Ascending aorta (tissue), 2 donors: Measurements from ENCODE around the gene CD274. TPM values are rescaled to one million over a fixed set of nuclear protein-coding genes. Genes with fewer than 3 reads are reported as not detected.
A peak's percentile ranks its signal among the peaks of the same experiment; 100 is the strongest.
"Not testable (repeated sequence)": the region's sequence is repeated elsewhere in the genome, so short reads cannot be mapped to it uniquely, and the experiment has no call there.

Experiments used
- DNase-seq, 2 donors: peaks; one replicate each; pipeline ENCODE4 v3.0.0-alpha.2; 2019; ENCODE audit warnings: low spot score in 2 of 2
- H3K27ac ChIP-seq, 2 donors: fragments of 200-600 bp; sonication (generic); one replicate each; pipeline ENCODE4 v1.5.1; 2016 to 2017; ENCODE audit warnings: mild to moderate bottlenecking in 1 of 2
- H3K27me3 ChIP-seq: fragments of 200-600 bp; sonication (generic); one replicate; pipeline ENCODE4 v1.5.1; 2017
- H3K36me3 ChIP-seq, 2 donors: fragments of 200-600 bp; sonication (generic); one replicate each; pipeline ENCODE4 v1.5.1; 2016
- H3K4me1 ChIP-seq, 2 donors: fragments of 200-600 bp; sonication (generic); one replicate each; pipeline ENCODE4 v1.5.1; 2016 to 2017; ENCODE audit warnings: mild to moderate bottlenecking in 1 of 2
- H3K4me3 ChIP-seq, 2 donors: fragments of 200-600 bp; sonication (generic); one replicate each; pipeline ENCODE4 v1.5.1; 2016 to 2017; ENCODE audit warnings: mild to moderate bottlenecking in 1 of 2
- H3K9me3 ChIP-seq, 2 donors: fragments of 200-600 bp; sonication (generic); one replicate each; pipeline ENCODE4 v1.5.1; 2016
- CTCF ChIP-seq, 3 experiments: fragments of 200-600 bp in 2 of 3; fragments of 450-650 bp in 1 of 3; sonication (generic) in 2 of 3; IDR thresholded peaks; one replicate each; pipeline ENCODE4 v1.5.1; 2016 to 2019; ENCODE audit warnings: antibody characterized with exemption in 3 of 3, mild to moderate bottlenecking in 1 of 3, moderate library complexity in 1 of 3
- intact Hi-C: fragments of 100-400 bp; cut with DNase I; formaldehyde crosslinking; loops from one replicate; pipeline ENCODE4 v1.15.1; 2023
- total RNA-seq: library from RNA; depleted of rRNA; stranded (reverse); fragments of >200 nt; gene quantifications from one replicate; pipeline ENCODE4 v1.1.0, GENCODE V29; 2016

The CD274 gene
- total RNA-seq, 1 donor from 2014 or later, result 23.8 TPM

GRCh38 chr9:5492965-5493678 is 42.8 kb downstream of the CD274 start:
- H3K4me3 ChIP-seq, result no peak overlapping the region
- H3K9me3 ChIP-seq, result no peaks in the 10 kb centered on the region
- no peak for DNase-seq
- no peaks in the 10 kb centered on the region for H3K27me3 ChIP-seq
- no peaks in the 10 kb centered on the region for H3K4me1 ChIP-seq
- no peak overlapping the region for H3K27ac ChIP-seq
- intact Hi-C loops, result no loop called here
- no peak for TF ChIP-seq CTCF (IDR thresholded peaks at IDR 0.05)
- no peaks in the 10 kb centered on the region for H3K36me3 ChIP-seq

DNA sequence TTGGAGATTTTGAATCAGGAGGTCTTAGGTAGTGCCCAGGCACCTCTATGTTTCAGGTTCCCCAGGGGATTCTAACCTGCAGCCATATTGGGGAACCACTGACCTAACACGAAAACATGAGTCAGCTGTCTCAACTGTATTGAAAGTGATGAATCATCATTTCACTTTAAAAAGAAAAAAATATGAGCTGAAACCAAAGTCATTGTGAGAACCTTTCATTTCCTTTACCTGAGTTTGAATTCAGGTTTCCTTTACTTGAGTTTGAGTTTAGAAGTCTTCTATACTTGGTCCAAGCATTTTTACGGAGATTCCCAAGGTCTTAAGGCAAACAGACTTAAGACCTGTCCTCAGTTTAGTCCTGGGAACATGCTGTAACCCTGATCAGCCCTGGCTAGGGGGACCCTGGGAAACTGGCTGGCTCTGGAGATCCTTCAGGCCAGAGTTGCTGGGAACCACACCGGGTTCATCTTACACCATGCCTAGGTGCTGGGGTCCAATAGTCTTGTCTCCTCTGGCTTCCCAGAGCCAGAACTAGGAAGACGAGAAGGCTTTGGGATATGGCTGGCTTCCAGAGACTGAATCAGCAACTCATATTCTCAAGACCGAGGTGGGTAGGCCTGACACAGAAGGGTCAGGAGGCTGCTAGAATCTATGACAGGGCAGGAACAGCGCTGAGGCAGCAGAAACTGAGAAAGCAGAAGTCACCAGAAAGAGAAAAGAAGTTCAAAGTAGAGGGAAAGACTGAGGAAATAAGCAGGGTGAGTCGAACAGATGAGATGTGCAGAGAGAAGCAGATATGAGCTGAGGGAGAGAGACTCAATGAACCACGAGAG is 43.6 kb downstream of the CD274 start:
- no peaks in the 10 kb centered on the region for H3K27me3 ChIP-seq
- intact Hi-C loops, result no loop called here
- H3K4me3 ChIP-seq, result no peak overlapping the region
- H3K36me3 ChIP-seq, result no peaks in the 10 kb centered on the region
- H3K27ac ChIP-seq, result peak overlapping the region in 1 of 2 donors; percentile 48
- no peaks in the 10 kb centered on the region for H3K4me1 ChIP-seq
- TF ChIP-seq CTCF (IDR thresholded peaks at IDR 0.05), result no peak
- no peaks in the 10 kb centered on the region for H3K9me3 ChIP-seq
- DNase-seq, result peak in 1 of 2 donors; percentile 71

GRCh38 chr9:5494765-5495164 is 44.4 kb downstream of the CD274 start:
- H3K9me3 ChIP-seq, H3K27ac ChIP-seq, intact Hi-C loops, H3K36me3 ChIP-seq, H3K27me3 ChIP-seq, DNase-seq, H3K4me1 ChIP-seq, H3K4me3 ChIP-seq: not testable (repeated sequence)

DNA sequence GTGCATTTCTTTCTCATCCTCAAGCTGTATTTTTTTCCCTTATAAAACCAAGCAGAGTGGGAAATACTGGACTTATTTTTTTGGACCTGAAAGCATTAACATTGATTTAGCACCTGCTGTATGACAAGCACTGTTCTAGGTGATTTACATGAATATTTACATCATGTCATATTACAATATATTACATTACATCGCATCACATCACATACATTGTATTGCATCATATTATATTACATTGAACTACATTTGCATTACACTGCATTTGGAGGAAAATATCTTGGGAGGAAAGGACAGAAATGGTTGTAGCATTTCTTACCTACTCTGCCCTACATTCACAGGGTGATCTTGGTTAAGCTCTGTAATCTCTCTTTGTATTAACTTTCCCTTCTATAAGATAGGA is 48.8 kb downstream of the CD274 start:
- DNase-seq, result no peak
- Histone ChIP-seq H3K4me3 (no peak overlapping the region), H3K27me3 (no peaks in the 10 kb centered on the region), H3K4me1 (no peaks in the 10 kb centered on the region), H3K9me3 (no peaks in the 10 kb centered on the region), H3K27ac (no peak overlapping the region), H3K36me3 (no peaks in the 10 kb centered on the region)
- TF ChIP-seq CTCF (IDR thresholded peaks at IDR 0.05), result no peak
- intact Hi-C loops, result no loop called here

- TF ChIP-seq CTCF (IDR thresholded peaks at IDR 0.05), result no peak
- H3K27me3 ChIP-seq, result no peaks in the 10 kb centered on the region
- DNase-seq, result no peak
- H3K27ac ChIP-seq, result no peak overlapping the region
- intact Hi-C loops, result no loop called here
- H3K36me3 ChIP-seq, result no peaks in the 10 kb centered on the region
- no peaks in the 10 kb centered on the region for H3K4me1 ChIP-seq
- H3K9me3 ChIP-seq, result no peaks in the 10 kb centered on the region
- no peak overlapping the region for H3K4me3 ChIP-seq
Observed at GRCh38 chr9:5499889-5500398, 49.6 kb downstream of the CD274 start.
